Non-pigmented ciliary epithelial cell (primary cell): Measurements from ENCODE around the gene DIS3L2.
A peak's percentile ranks its signal among the peaks of the same experiment; 100 is the strongest.
"Not testable (repeated sequence)": the region's sequence is repeated elsewhere in the genome, so short reads cannot be mapped to it uniquely, and the experiment has no call there.

Experiments
- DNase-seq: peaks from one replicate; pipeline ENCODE4 v3.0.0-alpha.2; 2010; ENCODE audit warnings: low read depth

DIS3L2 gene

GRCh38 chr2:232058931-232059330 is 97.4 kb downstream of the DIS3L2 start:
- no peak for DNase-seq

- no peak for DNase-seq
Measured at GRCh38 chr2:232061265-232061664, 99.8 kb downstream of the DIS3L2 start.

- DNase-seq = no peak
Measured at GRCh38 chr2:232073026-232073425, 111.5 kb downstream of the DIS3L2 start.

DNA sequence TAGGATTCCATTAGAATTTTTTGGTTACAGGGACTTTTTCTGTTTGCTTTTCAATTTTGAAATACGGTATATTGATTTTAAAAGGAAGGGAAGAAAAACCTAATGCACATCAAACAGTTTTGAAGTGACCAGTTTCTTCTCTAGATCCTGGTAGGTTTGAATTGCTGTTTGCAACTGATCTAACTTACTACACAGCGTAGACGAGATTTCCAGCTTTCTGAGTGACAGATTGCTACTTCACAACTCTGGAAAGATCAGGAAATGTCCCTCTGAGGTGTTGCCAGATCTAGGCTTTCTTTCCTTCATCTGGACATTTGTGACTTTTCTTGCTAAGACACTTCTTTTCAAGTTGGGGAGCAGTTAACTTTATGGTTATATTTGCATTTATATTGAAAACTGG is 112.2 kb downstream of the DIS3L2 start:
- DNase-seq = no peak

DNA sequence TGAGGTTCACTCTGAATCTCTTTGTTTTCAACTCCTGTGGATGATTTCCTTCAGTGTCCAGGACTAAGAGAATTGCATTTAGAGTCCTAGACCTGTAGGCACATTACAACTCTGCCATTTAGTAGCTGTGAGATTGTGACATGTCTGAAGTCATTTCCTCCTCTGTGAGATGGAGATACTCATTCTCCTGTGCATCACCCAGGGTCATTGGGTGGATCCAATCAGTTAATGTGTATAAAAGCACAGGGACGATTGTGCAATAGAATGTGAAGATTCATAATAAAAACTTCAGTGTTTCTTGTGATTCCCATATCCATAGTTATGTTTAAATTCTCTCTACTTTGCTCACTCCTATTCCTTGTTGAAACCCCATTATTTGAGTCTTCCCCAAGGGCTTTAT is 113.6 kb downstream of the DIS3L2 start:
- no peak for DNase-seq

- no peak for DNase-seq
Measured at GRCh38 chr2:232075859-232076258, 114.3 kb downstream of the DIS3L2 start.

GRCh38 chr2:232076272-232076671 is 114.8 kb downstream of the DIS3L2 start:
- DNase-seq = no peak

GRCh38 chr2:232076736-232077135 is 115.2 kb downstream of the DIS3L2 start:
- DNase-seq = no peak

- no peak for DNase-seq
Measured at GRCh38 chr2:232085164-232085563, 123.7 kb downstream of the DIS3L2 start.

GRCh38 chr2:232085826-232086425 is 124.4 kb downstream of the DIS3L2 start:
- no peak for DNase-seq

- DNase-seq = no peak
Measured at GRCh38 chr2:232088771-232089170, 127.3 kb downstream of the DIS3L2 start.

GRCh38 chr2:232094201-232094600 is 132.7 kb downstream of the DIS3L2 start:
- DNase-seq = no peak

- no peak for DNase-seq
Measured at GRCh38 chr2:232094883-232095282, 133.4 kb downstream of the DIS3L2 start.

GRCh38 chr2:232097260-232097659 is 135.7 kb downstream of the DIS3L2 start:
- no peak for DNase-seq

- DNase-seq = no peak
Measured at GRCh38 chr2:232097758-232098157, 136.2 kb downstream of the DIS3L2 start.

DNA sequence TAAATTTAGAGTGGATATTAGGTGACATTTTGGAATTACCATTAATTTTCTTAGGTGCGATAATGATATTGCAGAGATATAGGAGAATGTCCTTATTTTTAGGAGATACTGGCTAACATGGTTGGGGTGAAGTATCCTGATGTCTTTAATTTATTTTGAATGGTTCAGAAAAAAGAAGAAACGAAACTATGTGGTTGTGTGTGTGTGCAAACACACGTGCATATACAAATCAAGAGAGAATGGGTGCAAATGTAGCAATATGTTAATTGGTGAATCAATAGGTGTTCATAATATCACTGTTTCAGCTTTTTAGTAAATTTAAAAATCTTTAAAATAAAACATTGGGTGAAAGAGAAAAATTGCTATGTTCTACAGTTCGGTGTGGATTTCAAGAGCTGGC is 140.9 kb downstream of the DIS3L2 start:
- DNase-seq = no peak

DNA sequence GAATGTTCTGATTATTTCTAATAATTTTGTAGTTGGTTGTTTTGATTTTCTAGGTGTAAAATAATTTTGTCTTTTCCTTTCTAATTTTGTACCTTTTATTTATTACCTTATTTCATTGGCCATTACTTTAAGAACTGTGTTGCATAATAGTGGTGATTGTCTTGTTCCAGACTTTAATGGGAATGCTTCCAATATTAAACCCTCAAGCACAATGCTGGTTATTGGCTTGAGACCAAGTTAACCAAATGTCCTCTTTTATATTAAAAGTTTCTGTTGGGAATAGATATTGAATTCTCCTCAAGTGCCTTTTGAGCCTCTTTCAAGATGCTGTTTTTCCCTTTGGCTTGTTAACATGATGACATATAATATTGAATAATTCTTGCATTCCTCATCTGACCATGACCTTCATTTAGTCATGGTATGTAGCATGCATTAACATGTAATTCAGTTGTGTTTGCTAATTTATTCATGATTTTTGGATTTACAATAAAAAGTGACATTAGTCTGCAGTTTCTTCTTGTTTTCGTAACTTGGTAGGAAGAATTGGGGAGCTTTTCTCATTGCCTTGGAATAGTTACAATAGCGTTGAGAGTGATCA is 141.7 kb downstream of the DIS3L2 start:
- no peak for DNase-seq

- DNase-seq = no peak
Measured at GRCh38 chr2:232104076-232104646, 142.6 kb downstream of the DIS3L2 start.

DNA sequence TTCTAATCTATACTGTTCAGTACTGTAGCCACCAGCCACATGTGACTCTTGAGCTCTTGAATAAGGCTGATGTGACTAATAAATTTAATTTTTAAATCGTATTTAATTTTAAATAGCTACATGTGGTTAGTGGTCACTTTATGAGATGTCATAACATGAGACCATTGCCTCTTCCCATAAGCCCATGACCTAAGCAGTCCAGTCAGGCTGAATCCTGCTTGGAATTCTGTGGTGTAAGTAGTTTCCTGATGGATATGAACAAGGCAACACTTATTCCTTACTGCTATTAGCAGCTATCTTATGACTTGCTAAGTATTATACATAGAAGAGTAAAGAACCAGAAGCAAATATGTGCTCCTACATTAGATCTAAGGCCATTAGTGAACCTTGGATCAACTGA is 150.0 kb downstream of the DIS3L2 start:
- DNase-seq = no peak

- DNase-seq = peak; percentile 45
Measured at GRCh38 chr2:232113821-232114220, 152.3 kb downstream of the DIS3L2 start.

- DNase-seq = not testable (repeated sequence)
Measured at GRCh38 chr2:232115728-232116361, 154.3 kb downstream of the DIS3L2 start.

- DNase-seq = no peak
Measured at GRCh38 chr2:232116852-232117251, 155.3 kb downstream of the DIS3L2 start.

DNA sequence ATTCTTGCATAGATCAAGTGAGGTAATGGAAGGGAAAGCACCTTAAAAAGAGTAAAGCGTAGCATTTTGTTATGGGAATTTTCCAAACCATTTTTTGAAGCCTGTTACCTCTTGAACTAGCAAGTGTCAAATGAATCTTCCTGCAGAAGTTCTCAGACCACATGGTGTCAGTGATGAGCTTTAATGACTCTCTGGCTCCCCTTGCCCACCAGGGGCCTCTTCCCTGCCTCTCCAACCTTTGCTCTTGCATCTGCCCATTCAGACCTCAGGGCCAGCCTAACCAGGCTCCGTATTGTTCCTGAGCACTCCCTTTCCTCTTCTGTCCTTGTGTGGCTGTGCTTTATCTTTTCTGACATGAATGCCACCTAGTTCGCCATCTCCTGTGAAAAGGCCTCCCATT is 155.9 kb downstream of the DIS3L2 start:
- DNase-seq = no peak
